GM18867 (cell line): ENCODE data around the gene INTS6.

ENCODE experiments used
- ATAC-seq: cut with Tn5 transposase; IDR thresholded peaks from one replicate; pipeline ENCODE4 v1.9.1; 2021; ENCODE audit warnings: mild to moderate bottlenecking, moderate library complexity; ENCODE audit not compliant: unreplicated experiment

The INTS6 gene

GRCh38 chr13:51349016-51349415, 103.8 kb downstream of the INTS6 start:
- no peak for ATAC-seq

GRCh38 chr13:51348069-51348967, 104.5 kb downstream of the INTS6 start:
- ATAC-seq: no peak

GRCh38 chr13:51347099-51347498, 105.7 kb downstream of the INTS6 start:
- no peak for ATAC-seq

- no peak for ATAC-seq
Measured at GRCh38 chr13:51346397-51346796, 106.4 kb downstream of the INTS6 start.

GRCh38 chr13:51343475-51343874, 109.4 kb downstream of the INTS6 start:
- ATAC-seq: no peak

GRCh38 chr13:51342706-51343105, 110.1 kb downstream of the INTS6 start:
- ATAC-seq: no peak

- no peak for ATAC-seq
Measured at GRCh38 chr13:51341791-51342190, 111.0 kb downstream of the INTS6 start.

GRCh38 chr13:51341232-51341631, 111.6 kb downstream of the INTS6 start:
- no peak for ATAC-seq

GRCh38 chr13:51339952-51340732, 112.7 kb downstream of the INTS6 start:
- ATAC-seq: no peak

- ATAC-seq: no peak
Measured at GRCh38 chr13:51339354-51339753, 113.5 kb downstream of the INTS6 start, which contains the start of gene SERPINE3. Gene SERPINE3 (plus strand): TSS chr13:51339691. CDS start chr13:51341092, 1,401 bp downstream.

GRCh38 chr13:51336746-51337145, 116.1 kb downstream of the INTS6 start:
- ATAC-seq: no peak

GRCh38 chr13:51333826-51334225, 119.0 kb downstream of the INTS6 start:
- no peak for ATAC-seq

- ATAC-seq: no peak
Measured at GRCh38 chr13:51333421-51333820, 119.4 kb downstream of the INTS6 start.

- ATAC-seq: no peak
Measured at GRCh38 chr13:51332566-51333361, 120.1 kb downstream of the INTS6 start.

- ATAC-seq: peak; percentile 42
Measured at GRCh38 chr13:51331354-51331861, 121.4 kb downstream of the INTS6 start.

- no peak for ATAC-seq
Measured at GRCh38 chr13:51330791-51331190, 122.0 kb downstream of the INTS6 start.

GRCh38 chr13:51329606-51330005, 123.2 kb downstream of the INTS6 start:
- no peak for ATAC-seq

- no peak for ATAC-seq
Measured at GRCh38 chr13:51328488-51328887, 124.3 kb downstream of the INTS6 start.

GRCh38 chr13:51327961-51328360, 124.9 kb downstream of the INTS6 start:
- ATAC-seq: no peak

- no peak for ATAC-seq
Measured at GRCh38 chr13:51326777-51327176, 126.1 kb downstream of the INTS6 start.

GRCh38 chr13:51325837-51326236, 127.0 kb downstream of the INTS6 start:
- no peak for ATAC-seq
